HG02970 (cell line): ENCODE results near the gene ADAMTSL3.
A peak's percentile ranks its signal among the peaks of the same experiment; 100 is the strongest.

Experiments used
- ATAC-seq: cut with Tn5 transposase; IDR thresholded peaks from one replicate; pipeline ENCODE4 v1.9.1; 2021; ENCODE audit warnings: mild to moderate bottlenecking, moderate library complexity, moderate number of reproducible peaks; ENCODE audit not compliant: unreplicated experiment, low FRiP score

ADAMTSL3 gene

DNA sequence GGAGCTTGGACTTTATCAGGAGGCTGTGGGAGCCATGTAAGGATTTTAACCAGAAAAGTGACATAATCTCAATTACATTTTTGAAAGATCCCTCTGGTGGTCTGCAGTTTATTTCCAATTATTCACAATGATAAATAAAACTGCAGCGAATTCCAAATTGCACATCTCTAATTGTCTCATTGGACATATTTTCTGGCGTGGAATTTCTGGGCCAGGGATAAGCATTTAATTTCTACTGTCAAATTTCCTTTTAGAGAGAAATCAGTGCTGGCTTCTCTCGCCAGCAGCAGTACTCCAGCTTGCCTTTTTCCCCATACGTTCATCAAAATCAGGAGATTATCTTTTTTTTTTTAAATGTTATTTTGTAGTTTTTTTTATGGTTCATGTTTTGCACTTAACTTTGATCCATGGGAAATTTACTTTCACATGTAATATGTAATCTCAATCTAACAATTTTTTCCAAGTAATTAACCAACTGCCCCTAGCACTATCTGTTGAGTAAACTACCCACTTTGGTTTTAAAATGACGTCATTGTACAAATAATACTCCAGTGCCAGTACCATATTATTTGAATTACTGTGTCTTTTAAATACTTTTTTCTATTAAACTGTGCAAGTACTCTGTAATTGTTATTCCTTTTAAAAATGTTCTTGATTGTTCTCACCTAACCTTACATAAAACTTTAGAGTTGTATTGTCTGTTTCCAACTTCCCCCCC, 251.8 kb downstream of the ADAMTSL3 start:
- no peak for ATAC-seq

DNA sequence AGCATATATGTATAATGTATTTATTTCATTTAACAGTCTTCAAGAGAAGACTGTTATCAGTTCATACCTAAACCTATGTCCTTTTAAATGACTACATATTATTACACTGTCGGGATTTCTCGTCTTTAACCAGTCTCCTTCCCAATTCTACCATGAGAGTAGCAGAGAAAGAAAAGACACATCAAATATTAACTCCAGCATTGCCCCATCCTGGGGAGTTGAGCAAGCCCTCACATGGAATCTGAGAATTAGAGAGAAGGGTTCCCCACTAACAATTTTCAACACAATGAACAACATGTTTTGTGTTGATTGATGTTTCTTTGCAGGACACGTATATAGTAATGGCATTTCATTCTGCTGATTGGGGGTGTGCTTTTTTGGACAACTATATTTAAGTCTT, 257.4 kb downstream of the ADAMTSL3 start:
- ATAC-seq = no peak

DNA sequence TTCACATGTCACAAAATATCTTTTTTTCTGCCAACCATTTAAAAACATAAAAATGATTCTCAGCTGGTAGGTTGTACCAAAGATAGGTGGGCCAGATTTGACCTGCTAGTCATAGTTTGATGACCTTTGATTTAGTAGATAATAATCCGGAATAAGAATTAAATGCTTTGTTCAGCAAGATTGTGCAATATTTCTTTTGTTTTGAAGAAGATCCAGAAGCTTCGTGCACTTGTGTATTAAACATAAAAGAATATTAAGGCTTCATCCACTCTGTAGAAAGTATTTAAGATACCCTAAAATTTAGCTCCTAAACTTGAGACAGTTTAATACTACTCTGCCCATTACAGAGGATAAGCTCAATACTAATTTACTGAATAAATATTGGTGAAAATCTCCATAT, 258.4 kb downstream of the ADAMTSL3 start:
- no peak for ATAC-seq

DNA sequence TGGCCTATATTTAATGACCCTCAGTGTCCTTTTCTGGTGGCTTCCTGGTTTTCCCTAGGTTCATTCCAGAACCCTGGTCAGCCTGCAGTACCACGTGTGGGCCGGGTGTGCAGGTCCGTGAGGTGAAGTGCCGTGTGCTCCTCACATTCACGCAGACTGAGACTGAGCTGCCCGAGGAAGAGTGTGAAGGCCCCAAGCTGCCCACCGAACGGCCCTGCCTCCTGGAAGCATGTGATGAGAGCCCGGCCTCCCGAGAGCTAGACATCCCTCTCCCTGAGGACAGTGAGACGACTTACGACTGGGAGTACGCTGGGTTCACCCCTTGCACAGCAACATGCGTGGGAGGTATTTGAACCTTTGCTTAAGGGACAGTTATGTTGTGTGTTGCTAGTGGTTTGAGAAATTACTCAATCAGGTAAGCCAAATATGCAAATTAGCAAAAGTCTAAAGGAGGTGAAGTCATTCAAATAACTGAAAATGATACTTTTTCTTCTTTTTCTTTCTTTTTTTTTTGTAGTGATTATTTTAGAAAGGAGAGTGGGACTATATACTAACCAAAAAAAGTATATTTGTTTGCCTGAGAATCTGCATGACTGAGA, 259.2 kb downstream of the ADAMTSL3 start:
- no peak for ATAC-seq

DNA sequence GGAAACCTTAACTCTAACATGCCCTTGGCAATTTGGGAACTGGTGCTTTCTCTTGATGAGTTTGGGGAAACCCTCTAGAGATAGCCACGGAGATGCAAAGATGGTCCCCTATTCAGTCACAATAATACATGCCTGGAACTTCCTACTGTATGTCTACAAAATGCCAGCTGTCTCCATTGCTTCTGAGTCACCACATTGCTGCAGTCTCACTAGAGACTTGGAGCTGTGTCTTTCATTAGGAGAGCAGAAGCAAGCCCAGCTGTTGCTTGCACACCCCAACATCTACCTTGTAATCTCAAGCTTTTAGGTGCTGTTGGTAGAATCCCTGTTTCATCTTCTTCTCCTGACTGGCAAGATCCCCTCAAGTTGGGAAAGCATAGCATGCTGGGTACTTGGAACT, 261.0 kb downstream of the ADAMTSL3 start:
- ATAC-seq = no peak

DNA sequence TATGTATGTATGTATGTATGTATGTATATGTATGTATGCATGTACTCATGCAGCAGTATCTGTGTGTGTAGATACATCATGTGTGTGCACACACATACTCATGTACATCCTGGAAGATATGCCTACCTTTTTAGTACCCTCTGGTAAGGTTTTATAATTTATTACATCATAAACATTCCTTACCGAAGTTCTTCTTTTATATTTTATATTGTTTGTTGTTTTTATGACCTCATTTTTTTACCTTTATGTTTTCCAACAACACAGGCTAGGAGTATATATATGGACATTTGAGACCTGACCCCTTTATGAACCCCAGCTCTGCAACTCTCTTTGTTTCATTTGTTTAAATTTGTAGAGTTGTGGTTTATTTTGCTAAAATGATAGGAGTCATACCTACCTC, 263.5 kb downstream of the ADAMTSL3 start:
- no peak for ATAC-seq

DNA sequence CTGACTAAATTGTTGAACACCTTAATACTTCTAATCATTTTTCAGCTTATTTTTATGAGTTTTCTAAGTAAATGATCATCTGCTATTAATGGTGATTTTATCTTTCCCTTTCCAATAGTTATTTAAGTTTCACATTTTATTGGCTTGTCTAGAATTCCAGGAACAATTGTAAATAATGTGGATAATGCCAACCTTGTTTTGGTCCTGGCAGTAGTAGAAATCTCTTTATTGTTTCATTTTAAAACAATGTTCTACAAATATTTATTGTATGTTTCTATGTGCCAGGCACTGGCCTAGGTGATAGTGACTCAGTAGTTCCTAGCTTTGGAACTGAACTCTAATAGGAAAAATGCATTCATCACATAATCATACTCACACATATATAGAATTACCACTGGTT, 264.1 kb downstream of the ADAMTSL3 start:
- ATAC-seq = no peak

DNA sequence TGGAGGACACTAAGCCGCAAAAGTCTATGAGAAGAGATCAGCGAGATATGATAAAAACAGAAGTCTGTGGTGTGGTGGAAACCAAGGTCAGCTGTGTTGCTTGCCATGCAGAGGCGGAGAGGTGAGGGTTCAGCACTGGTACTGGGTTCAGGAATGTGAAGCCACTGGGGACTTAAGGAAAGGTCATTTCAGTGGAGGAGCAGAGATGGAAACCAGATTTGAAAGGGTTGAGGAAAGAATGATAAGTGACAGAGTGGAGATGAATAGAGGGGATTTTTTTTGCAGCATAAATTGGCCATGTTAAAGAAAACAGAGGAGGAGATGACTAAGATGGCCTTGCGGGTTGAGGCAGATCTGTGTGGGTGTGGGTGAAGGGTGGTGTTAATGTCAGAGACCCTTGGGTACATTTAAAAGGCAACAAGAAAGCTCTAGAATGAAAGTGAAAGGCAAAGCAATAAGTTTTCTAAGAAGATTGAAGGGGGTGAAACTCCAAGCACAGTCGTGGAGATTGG, 265.5 kb downstream of the ADAMTSL3 start:
- ATAC-seq = no peak

DNA sequence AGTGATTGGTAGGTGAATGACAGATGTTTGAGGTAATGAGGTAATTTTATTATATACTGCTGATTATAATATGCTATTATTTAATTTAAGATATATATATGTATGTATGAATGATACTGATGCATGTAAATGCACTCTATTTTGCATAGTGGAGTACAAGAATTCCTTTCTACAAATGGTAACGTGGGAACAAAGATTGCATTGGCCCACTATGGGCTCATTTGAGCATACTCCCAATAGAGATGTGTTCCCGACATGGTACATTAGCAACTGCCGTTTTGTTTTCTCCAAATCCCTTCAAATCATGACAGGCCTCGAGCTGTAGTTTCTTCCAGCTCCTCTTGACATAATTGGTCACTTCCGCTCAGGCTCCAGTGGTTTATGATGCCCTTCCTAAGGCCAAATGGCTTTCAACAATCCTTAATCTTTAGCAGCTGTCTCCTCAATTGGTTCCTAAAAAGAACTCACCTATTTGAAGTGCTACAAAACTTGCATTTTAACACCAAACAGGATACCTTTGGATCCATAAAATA, 266.1 kb downstream of the ADAMTSL3 start:
- ATAC-seq = no peak

DNA sequence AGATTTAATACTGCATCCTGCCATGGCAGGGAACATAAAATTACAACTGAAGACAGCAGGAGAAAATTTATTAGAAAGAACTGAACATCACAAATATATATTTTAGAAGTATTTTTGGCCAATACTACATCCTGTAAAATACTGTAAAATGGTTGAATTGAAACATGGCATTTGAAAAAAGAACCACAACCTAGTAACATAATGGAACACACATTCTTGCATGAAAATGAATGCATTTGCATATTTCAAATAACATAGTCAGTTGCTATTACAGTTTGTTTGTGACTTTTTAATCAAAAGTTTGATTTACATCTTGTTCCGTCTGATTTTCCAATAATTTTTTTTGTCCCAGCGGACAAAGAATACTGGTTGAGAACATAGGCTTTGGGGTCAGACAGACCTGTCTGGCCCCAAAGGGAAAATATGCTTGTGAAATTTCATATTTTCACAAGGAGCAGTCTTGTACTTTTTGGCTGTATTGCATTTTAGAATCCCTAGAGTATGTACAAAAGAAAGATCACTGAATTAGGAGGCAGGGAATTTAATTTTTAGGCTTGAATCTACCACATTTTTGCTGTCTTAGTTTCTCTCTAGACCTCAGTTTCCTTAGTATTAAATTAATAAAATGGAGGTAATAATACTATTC, 268.8 kb downstream of the ADAMTSL3 start:
- ATAC-seq = no peak

DNA sequence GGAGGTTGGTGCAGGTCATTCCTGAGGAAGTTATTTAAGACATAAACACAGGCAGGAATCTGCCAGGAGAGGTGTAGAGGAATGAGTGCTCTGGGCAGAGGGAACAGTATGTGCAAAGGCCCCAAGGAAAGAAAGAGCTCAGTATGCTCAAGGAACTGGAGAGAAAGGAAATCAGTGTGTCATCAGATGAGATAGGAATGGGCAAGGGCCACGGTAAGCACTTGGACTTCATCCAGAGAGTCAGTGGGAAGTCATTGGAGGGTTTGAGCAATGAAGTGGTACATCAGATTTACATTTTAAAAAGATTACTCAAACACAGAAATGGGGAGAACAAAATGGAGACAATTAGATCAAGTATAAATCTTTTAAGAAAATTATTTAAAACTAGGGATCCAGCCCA, 272.2 kb downstream of the ADAMTSL3 start:
- ATAC-seq = no peak

DNA sequence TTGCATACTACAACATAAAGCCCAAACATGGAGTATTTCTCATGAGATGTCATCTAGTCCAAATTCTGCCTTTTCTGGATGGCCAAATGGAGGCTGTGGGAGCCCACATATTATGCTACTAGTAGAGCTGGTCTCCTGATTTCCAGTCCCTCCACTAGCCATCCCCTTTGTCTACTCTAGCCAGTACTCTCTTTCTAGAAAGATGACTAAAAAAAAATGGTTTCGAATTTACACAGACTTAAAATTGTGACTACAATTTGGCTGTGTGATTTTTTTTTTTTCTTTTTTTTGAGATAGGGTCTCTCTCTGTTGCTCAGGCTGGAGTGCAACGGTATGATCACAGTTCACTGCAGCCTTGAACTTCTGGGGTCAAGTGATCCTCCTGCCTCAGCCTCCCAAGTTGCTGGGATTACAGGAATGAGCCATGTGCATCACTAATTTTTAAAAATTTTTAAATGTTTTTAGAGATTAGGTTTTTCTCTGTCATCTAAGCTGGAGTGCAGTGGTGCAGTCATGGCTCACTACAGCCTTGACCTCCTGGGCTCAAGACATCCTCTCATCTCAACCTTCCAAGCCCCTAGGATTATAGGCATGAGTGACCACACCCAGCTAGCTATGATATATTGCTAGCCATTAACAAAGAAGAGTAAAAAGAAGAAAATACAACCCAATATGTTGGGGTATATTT, 273.9 kb downstream of the ADAMTSL3 start:
- peak; percentile 46 for ATAC-seq

DNA sequence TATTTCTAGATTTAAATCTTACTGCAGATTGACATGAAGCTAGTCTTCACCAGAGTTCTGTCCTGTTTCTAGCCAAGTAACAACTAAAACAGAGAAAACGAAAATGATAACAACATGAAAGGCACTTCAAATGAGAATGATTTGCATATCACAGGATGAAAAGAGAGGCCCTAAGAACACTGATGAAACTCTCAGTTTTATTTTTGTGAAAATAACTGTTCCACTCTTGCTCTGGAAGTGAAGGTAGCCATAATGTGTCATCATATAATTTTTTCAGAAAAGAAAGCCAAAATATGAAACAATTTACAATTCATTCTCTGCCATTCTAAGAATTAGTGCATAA, 274.4 kb downstream of the ADAMTSL3 start:
- ATAC-seq = peak; percentile 82

DNA sequence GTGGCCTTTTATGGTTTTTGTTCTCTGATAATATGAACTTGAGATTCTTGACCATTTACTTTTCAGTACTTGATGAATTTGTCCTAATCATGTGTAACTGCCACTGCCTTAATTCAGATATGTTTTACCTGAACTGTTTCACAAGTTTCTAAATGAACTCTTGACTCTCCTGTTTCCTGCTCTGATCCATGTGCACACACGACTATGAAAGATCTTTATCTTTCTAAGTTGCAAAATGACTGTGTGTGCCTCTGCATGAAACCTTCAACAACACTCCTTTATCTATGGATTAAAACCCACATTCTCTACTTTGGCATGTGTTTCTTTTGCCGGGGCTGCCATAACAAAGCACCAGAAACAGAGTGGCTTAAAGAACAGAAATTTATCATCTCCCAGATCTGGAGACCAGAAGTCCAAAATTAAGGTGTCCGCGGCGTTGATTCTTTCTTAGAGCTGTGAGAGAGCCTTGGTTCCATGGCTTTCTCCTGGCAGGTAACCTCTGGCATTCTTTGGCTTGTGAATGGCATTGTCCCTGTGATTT, 275.0 kb downstream of the ADAMTSL3 start:
- no peak for ATAC-seq

DNA sequence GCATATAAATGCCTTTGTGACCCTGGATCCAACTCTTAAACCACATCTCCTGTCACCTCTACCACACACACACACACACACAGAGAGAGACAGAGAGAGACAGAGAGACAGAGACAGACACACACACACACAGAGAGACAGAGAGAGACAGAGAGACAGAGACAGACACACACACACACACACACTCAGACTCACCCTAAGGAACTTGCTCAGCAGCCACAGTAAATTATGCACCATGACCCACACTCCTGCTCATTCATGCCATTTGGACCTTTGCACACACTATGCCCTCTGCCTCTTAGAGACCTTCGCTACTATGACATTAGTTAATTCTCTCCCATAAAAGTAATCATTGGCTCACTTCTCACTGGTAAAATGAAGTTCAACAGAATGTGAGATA, 275.7 kb downstream of the ADAMTSL3 start:
- no peak for ATAC-seq

DNA sequence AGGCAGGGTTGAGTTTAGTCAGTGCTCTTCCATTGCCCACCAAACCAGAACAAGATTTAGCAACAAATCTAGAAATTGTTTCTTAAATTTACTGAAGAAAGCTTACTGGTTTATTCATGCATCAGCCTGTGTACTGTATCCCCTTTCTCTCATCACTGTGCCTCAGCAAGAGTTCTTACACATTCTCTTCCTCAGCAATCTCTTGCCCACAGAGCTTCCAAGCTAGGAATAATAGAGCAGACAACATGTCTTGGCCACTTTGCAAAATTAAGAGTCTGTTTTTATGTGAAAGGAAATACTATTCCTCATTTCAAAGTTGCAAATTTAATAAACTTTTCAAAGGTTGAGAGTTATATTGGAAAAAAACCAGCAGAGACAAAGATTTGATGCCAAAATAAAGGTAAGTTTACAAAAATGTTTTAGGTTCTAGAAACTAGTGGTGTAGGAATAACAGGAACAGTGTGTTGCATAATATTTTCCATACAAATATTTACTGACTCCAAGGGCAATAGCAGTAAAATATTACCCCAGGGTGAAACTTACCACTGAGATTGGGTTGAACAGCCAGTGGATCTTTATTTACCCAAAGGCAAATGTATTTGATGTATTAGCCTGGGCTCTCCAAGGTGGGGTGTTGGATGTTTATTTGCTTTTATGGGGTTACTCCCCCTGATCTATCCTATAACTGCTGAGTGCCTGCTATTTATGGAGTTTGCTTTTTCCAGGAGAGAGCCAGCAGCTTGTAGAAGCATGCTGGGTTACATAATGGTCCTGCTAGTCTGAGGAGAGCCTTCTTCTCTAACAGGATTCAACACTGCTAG, 276.7 kb downstream of the ADAMTSL3 start:
- no peak for ATAC-seq

DNA sequence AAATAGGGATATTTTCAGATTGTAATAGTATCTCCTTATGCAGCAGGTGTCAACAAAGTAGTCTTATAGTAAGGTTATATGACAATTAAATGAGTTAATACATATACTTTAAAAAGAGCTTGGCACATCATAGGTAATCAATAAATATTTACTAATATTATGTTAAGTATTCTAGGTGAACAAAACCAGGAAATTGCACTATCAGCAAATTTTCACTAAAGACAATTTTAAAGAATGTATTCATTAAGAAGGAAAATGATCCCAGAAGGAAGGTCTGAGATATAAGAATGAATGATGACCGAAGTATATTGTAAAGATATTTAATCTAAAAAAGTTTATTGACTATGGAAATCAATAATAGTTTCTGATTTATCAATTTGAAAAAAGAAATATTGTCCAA, 281.9 kb downstream of the ADAMTSL3 start:
- no peak for ATAC-seq

DNA sequence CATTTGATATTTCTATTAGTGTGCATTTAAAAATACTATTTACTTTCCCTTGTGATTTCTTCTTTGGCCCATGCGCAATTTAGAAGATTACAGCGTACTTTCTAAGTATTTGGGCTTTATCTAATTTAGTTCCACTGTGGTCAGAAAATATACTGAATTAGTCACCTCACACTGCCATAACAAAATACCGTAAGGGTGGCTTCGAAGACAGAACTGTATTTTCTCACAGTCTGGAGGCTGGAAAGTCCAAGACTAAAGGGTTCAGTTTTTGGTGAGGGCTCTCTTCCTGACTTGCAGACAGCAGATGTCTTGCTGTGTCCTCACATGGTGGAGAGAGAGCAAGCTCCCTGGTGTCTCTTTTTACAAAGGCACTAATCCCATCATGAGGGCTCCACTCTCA, 286.2 kb downstream of the ADAMTSL3 start:
- no peak for ATAC-seq

DNA sequence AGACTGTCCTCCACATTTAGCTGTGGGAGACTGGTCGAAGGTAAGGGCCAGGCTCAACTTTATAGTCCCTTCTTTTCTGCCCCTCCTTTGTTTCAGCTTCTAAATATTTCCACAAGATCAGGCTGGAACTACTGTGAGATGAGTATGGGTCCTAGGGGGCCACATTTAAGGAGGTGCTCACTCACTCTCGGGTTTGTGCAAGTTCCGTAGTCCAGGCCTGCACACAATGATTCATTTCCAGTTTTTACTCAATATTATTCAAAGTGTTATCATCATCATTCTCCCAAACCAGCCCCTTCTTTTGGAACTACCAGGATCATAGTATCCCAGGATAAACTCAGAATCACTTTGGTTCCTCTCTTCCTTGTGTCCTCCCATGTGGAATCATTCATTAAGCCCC, 289.1 kb downstream of the ADAMTSL3 start:
- no peak for ATAC-seq

DNA sequence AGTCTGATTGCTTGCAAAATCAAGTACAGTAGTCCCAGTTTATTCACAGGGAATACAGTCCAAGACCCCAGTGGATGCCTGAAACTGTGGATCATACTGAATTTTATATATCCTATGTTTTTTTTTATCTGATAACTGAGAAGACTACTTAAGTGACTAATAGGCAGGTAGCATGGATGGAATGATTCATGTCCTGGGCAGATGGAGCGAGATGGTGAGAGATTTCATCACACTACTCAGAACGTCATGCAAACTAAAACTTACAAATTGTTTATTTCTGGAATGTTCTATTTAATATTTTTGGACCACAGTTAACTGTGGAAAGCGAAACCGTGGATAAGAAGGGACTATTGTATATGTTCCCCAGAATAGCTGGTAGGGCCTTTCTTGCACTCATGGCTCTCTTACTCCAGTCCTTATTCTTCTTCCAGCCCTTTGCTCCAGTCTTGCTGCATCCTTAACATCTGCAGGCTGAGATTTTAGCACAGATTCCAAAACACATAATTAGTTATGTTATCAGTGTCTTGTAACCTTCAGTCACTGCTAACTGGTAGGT, 290.0 kb downstream of the ADAMTSL3 start:
- ATAC-seq = no peak
